CD4-positive, CD25-positive, alpha-beta regulatory T cell (primary cell): ENCODE results near the gene RPEL1. TPM values are rescaled to one million over a fixed set of nuclear protein-coding genes. Genes with fewer than 3 reads are reported as not detected.
"Not testable (repeated sequence)": the region's sequence is repeated elsewhere in the genome, so short reads cannot be mapped to it uniquely, and the experiment has no call there.

Experiments
- ATAC-seq, 2 donors: fragments of 150-1000 bp; cut with Tn5 transposase; one replicate each; pipeline ENCODE4 v1.10.0; 2021; ENCODE audit warnings: low read depth in 2 of 2, moderate number of reproducible peaks in 2 of 2, moderate library complexity in 1 of 2
- DNase-seq, 3 donors: peaks; one replicate each; pipeline versions ENCODE4 v3.0.0 to v3.0.0-alpha.2; 2012 to 2022; ENCODE audit warnings: mixed read lengths in 1 of 3
- H3K27ac ChIP-seq: one replicate; pipeline ENCODE4 v1.7.0; 2013; ENCODE audit warnings: mild to moderate bottlenecking, low read length; ENCODE audit not compliant: insufficient read depth, poor library complexity, severe bottlenecking
- H3K27me3 ChIP-seq: one replicate; pipeline ENCODE4 v1.7.0; 2013; ENCODE audit warnings: low read length; ENCODE audit not compliant: control insufficient read depth, insufficient read depth
- H3K36me3 ChIP-seq: one replicate; pipeline ENCODE4 v1.7.0; 2013; ENCODE audit warnings: mild to moderate bottlenecking, low read length, moderate library complexity; ENCODE audit not compliant: control insufficient read depth, insufficient read depth
- H3K4me1 ChIP-seq: 2 replicates; pipeline ENCODE4 v1.7.0; 2013; ENCODE audit warnings: mild to moderate bottlenecking, low read length; ENCODE audit not compliant: insufficient read depth, control insufficient read depth, poor library complexity, severe bottlenecking
- H3K4me3 ChIP-seq: one replicate; pipeline ENCODE4 v1.7.0; 2013; ENCODE audit warnings: low read depth, mild to moderate bottlenecking, low read length, moderate library complexity
- H3K9me3 ChIP-seq, 2 experiments: 1 replicate in 1 of 2; 2 replicates in 1 of 2; pipeline ENCODE4 v1.7.0; 2013; ENCODE audit warnings: low read length in 2 of 2, mild to moderate bottlenecking in 1 of 2, moderate library complexity in 1 of 2; ENCODE audit not compliant: control insufficient read depth in 2 of 2
- H3K27ac Mint-ChIP-seq, 3 donors: one replicate each; pipeline ENCODE4 v1.8.0; 2020 to 2022; ENCODE audit warnings: mild to moderate bottlenecking in 3 of 3, mixed read lengths in 3 of 3, moderate library complexity in 2 of 3
- H3K27me3 Mint-ChIP-seq: one replicate; pipeline ENCODE4 v1.8.0; 2022; ENCODE audit warnings: mild to moderate bottlenecking, mixed read lengths
- H3K36me3 Mint-ChIP-seq: one replicate; pipeline ENCODE4 v1.8.0; 2020; ENCODE audit warnings: mixed read lengths
- H3K4me1 Mint-ChIP-seq, 4 donors: one replicate each; pipeline ENCODE4 v1.8.0; 2020 to 2022; ENCODE audit warnings: mixed read lengths in 4 of 4, mild to moderate bottlenecking in 1 of 4
- H3K4me3 Mint-ChIP-seq, 4 donors: one replicate each; pipeline ENCODE4 v1.8.0; 2020 to 2022; ENCODE audit warnings: mild to moderate bottlenecking in 4 of 4, mixed read lengths in 4 of 4, moderate library complexity in 3 of 4
- H3K9me3 Mint-ChIP-seq, 7 donors: one replicate each; pipeline ENCODE4 v1.8.0; 2020 to 2022; ENCODE audit warnings: mixed read lengths in 7 of 7, mild to moderate bottlenecking in 3 of 7, moderate library complexity in 2 of 7
- polyA plus RNA-seq, 4 donors: library from polyadenylated mRNA; unstranded; fragments of 300-500 nt; fragmentation: Illumina TruSeq; gene quantifications; one replicate each; pipeline ENCODE4 v1.2.3, GENCODE V29; 2021
- total RNA-seq: library from RNA; stranded (reverse); gene quantifications from one replicate; pipeline ENCODE4 v1.2.3, GENCODE V29; 2022

Gene RPEL1
- total and polyA plus RNA-seq, 5 donors from 2014 or later: 0.10 TPM; not detected in 4

GRCh38 chr10:103224133-103224532 is 21.6 kb upstream of the RPEL1 start:
- DNase-seq: no peak
- no peak overlapping the region for H3K4me3 ChIP-seq
- peaks cover 4% of the 10 kb centered on the region for H3K27me3 Mint-ChIP-seq
- no peak overlapping the region for H3K4me3 Mint-ChIP-seq
- no peaks in the 10 kb centered on the region for H3K4me1 ChIP-seq
- no peaks in the 10 kb centered on the region for H3K4me1 Mint-ChIP-seq
- H3K9me3 Mint-ChIP-seq: peaks cover 0 to 15% (median 4%) of the 10 kb centered on the region in 7 donors
- H3K27me3 ChIP-seq: no peaks in the 10 kb centered on the region
- H3K27ac ChIP-seq: no peak overlapping the region
- ATAC-seq: no peak
- H3K9me3 ChIP-seq: peaks cover 3 to 16% of the 10 kb centered on the region in 2 experiments
- peaks cover 3% of the 10 kb centered on the region for H3K36me3 Mint-ChIP-seq
- H3K36me3 ChIP-seq: no peaks in the 10 kb centered on the region
- no peak overlapping the region for H3K27ac Mint-ChIP-seq

GRCh38 chr10:103224721-103225120 is 21.0 kb upstream of the RPEL1 start:
- H3K4me3 Mint-ChIP-seq, H3K4me3 ChIP-seq, H3K4me1 ChIP-seq, H3K36me3 ChIP-seq, H3K36me3 Mint-ChIP-seq, H3K27ac Mint-ChIP-seq, H3K4me1 Mint-ChIP-seq, H3K27me3 ChIP-seq, H3K27me3 Mint-ChIP-seq, DNase-seq, ATAC-seq, H3K27ac ChIP-seq: not testable (repeated sequence)
- peaks cover 3 to 16% of the 10 kb centered on the region in 2 experiments for H3K9me3 ChIP-seq
- peaks cover 0 to 15% (median 4%) of the 10 kb centered on the region in 7 donors for H3K9me3 Mint-ChIP-seq

- ATAC-seq (no peak), DNase-seq (no peak)
- no peaks in the 10 kb centered on the region for H3K27me3 ChIP-seq
- Mint-ChIP-seq H3K9me3 (peaks cover 0 to 15% (median 4%) of the 10 kb centered on the region in 7 donors), H3K36me3 (peaks cover 3% of the 10 kb centered on the region), H3K27me3 (peaks cover 4% of the 10 kb centered on the region), H3K4me1 (no peaks in the 10 kb centered on the region), H3K27ac (peak overlapping the region in 1 of 3 donors; percentile 79), H3K4me3 (no peak overlapping the region)
- H3K9me3 ChIP-seq: peaks cover 3 to 16% of the 10 kb centered on the region in 2 experiments
- no peaks in the 10 kb centered on the region for H3K36me3 ChIP-seq
- no peak overlapping the region for H3K4me3 ChIP-seq
- no peak overlapping the region for H3K27ac ChIP-seq
- no peaks in the 10 kb centered on the region for H3K4me1 ChIP-seq
Observed at GRCh38 chr10:103225939-103226338, 19.7 kb upstream of the RPEL1 start.

- Histone ChIP-seq H3K4me1 (no peaks in the 10 kb centered on the region), H3K27me3 (no peaks in the 10 kb centered on the region), H3K27ac (no peak overlapping the region), H3K36me3 (no peaks in the 10 kb centered on the region), H3K9me3 (peaks cover 3 to 16% of the 10 kb centered on the region in 2 experiments), H3K4me3 (no peak overlapping the region)
- H3K4me3 Mint-ChIP-seq: no peak overlapping the region
- H3K36me3 Mint-ChIP-seq: peaks cover 3% of the 10 kb centered on the region
- DNase-seq (no peak), ATAC-seq (no peak)
- H3K4me1 Mint-ChIP-seq: no peaks in the 10 kb centered on the region
- H3K27me3 Mint-ChIP-seq: peaks cover 11% of the 10 kb centered on the region
- no peak overlapping the region for H3K27ac Mint-ChIP-seq
- peaks cover 0 to 11% (median 4%) of the 10 kb centered on the region in 7 donors for H3K9me3 Mint-ChIP-seq
Observed at GRCh38 chr10:103227416-103227815, 18.3 kb upstream of the RPEL1 start.

DNA sequence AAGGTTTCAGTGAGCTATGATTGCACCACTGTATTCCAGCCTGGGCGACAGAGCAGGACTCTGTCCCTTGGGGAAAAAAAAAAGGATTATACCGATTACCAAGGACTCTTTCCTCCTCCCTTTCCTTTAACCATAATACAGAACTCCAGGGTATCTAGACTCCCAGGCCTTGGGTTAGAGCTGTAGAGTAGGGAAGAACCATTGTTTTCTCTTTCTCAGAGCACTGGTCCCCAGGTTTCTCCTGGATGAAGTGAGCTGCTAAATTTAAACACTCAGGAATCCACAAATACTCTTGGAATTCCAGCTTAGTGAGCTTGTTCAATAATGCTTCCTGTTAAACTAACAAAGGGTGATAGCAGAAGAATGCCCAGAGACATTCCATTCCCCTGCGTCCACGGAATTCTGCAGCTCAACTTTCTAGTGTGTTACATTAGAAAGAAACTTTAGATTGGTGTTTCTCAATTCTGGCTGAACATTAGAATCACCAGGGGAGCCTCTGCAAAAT is 14.6 kb upstream of the RPEL1 start:
- H3K36me3 ChIP-seq: no peaks in the 10 kb centered on the region
- no peak for ATAC-seq
- H3K9me3 ChIP-seq: no peaks in the 10 kb centered on the region
- H3K4me3 ChIP-seq: no peak overlapping the region
- H3K4me1 ChIP-seq: no peaks in the 10 kb centered on the region
- Mint-ChIP-seq H3K36me3 (no peaks in the 10 kb centered on the region), H3K27ac (no peak overlapping the region), H3K27me3 (peaks cover 11% of the 10 kb centered on the region), H3K9me3 (no peaks in the 10 kb centered on the region), H3K4me1 (no peaks in the 10 kb centered on the region), H3K4me3 (no peak overlapping the region)
- DNase-seq: no peak
- no peaks in the 10 kb centered on the region for H3K27me3 ChIP-seq
- no peak overlapping the region for H3K27ac ChIP-seq

- Histone ChIP-seq H3K36me3 (no peaks in the 10 kb centered on the region), H3K27ac (no peak overlapping the region), H3K27me3 (no peaks in the 10 kb centered on the region), H3K9me3 (no peaks in the 10 kb centered on the region), H3K4me3 (no peak overlapping the region), H3K4me1 (no peaks in the 10 kb centered on the region)
- Mint-ChIP-seq H3K9me3 (no peaks in the 10 kb centered on the region), H3K4me1 (no peaks in the 10 kb centered on the region), H3K4me3 (no peak overlapping the region), H3K27ac (no peak overlapping the region), H3K36me3 (no peaks in the 10 kb centered on the region), H3K27me3 (peaks cover 11% of the 10 kb centered on the region)
- ATAC-seq (no peak), DNase-seq (no peak)
Observed at GRCh38 chr10:103232131-103232673, 13.5 kb upstream of the RPEL1 start.

DNA sequence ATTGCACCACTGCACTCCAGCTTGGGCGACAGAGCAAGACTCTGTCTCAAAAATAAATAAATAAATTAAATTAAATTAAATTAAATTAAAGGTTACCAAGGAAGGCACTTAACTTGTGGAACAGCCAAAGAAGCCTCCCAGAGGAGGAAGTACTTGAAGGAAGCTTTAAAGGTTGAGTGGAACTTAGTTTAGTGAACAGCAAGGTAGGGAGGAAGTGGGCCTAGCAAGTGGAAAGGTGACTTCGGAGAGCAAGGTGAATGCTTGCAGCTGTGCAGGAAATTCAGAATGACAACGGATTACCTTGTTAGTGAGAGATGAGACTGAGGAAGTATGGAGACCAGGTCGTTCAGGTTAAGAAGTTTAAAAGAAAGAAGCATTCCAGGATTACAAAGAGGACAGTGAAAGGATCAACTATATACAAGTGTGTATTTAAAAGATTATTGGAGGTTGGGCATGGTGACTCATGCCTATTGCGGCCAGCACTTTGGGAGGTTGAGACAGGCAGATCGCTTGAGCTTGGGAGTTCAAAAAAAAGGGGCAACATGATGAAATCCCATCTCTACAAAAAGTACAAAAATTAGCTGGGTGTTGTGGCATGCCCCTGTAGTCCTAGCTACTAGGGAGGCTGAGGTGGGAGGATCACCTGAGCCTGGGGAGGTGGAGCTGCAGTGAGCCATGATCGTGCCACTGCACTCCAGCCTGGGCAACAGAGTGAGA is 12.8 kb upstream of the RPEL1 start:
- Mint-ChIP-seq H3K36me3 (no peaks in the 10 kb centered on the region), H3K27ac (no peak overlapping the region), H3K4me1 (no peaks in the 10 kb centered on the region), H3K27me3 (peaks cover 11% of the 10 kb centered on the region), H3K4me3 (no peak overlapping the region), H3K9me3 (no peaks in the 10 kb centered on the region)
- H3K27ac ChIP-seq: no peak overlapping the region
- H3K4me1 ChIP-seq: no peaks in the 10 kb centered on the region
- H3K9me3 ChIP-seq: no peaks in the 10 kb centered on the region
- H3K4me3 ChIP-seq: no peak overlapping the region
- ATAC-seq: no peak
- no peak for DNase-seq
- no peaks in the 10 kb centered on the region for H3K27me3 ChIP-seq
- H3K36me3 ChIP-seq: no peaks in the 10 kb centered on the region

- DNase-seq (no peak), ATAC-seq (no peak)
- Histone ChIP-seq H3K4me3 (no peak overlapping the region), H3K27ac (no peak overlapping the region), H3K27me3 (no peaks in the 10 kb centered on the region), H3K4me1 (no peaks in the 10 kb centered on the region), H3K36me3 (no peaks in the 10 kb centered on the region), H3K9me3 (no peaks in the 10 kb centered on the region)
- Mint-ChIP-seq H3K4me1 (peaks cover 0 to 13% (median 4%) of the 10 kb centered on the region in 4 donors), H3K4me3 (no peak overlapping the region), H3K27ac (no peak overlapping the region), H3K9me3 (no peaks in the 10 kb centered on the region), H3K36me3 (no peaks in the 10 kb centered on the region), H3K27me3 (peaks cover 15% of the 10 kb centered on the region)
Observed at GRCh38 chr10:103235775-103236174, 9.9 kb upstream of the RPEL1 start.
